ENCODE results near the gene MSH5. TPM values are rescaled to one million over a fixed set of nuclear protein-coding genes. Genes with fewer than 3 reads are reported as not detected.

MSH5 gene
- total and polyA plus RNA-seq, 2 of the 13 experiments (the other 11 are each of a cell fraction or from before 2014, with no cell fraction given), result 10.2 to 38.7 TPM

DNA sequence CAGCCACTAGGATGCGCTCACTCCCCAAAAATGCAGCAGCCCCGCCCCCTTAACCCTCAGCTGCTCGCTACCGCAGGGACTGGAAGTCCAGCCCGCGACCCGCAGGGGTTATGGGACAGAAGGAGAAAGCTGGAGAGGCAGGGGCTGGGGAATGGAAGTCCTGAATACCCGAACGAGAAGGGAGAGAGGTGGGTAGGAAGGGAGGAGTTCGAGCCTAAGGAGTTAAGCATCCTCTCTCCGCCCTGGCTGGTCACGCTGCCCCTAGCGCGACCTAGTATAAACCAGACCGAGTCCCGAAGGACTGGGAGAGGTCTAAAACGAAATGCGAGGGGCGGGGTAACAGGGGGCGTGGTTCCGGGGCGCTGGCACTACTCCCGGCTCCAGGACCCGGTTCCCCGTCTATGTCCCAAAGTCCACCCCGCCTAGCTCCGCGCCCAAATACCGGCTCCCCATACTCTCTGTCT is 10.3 kb upstream of the MSH5 start (continued):
- peak; percentile 53; the same call in 1 of the 2 replicates for TF ChIP-seq ZNF792 (CRISPR knock-in tag; IDR thresholded peaks at IDR 0.05)
- no peak for TF ChIP-seq U2AF1 (optimal IDR thresholded peaks at IDR 0.05; ENCODE audit: low read depth, low read length)
- no peak for TF ChIP-seq PHB2 (IDR thresholded peaks at IDR 0.05; ENCODE audit: partially characterized antibody)
- no peak for TF ChIP-seq ZNF230 (CRISPR knock-in tag; IDR thresholded peaks at IDR 0.05)
- TF ChIP-seq ZNF891 (CRISPR knock-in tag; IDR thresholded peaks at IDR 0.05), result peak; percentile 28; the same call in 1 of the 2 replicates
- TF ChIP-seq NCOR1 (IDR thresholded peaks at IDR 0.05; ENCODE audit: borderline replicate concordance, low read length), result no peak; the same call in 1 of the 2 replicates
- TF ChIP-seq KLF15 (CRISPR knock-in tag; IDR thresholded peaks at IDR 0.05; ENCODE audit: borderline replicate concordance), result no peak
- TF ChIP-seq ZNF784 (CRISPR knock-in tag; IDR thresholded peaks at IDR 0.05; ENCODE audit: borderline replicate concordance), result no peak
- no peak for TF ChIP-seq ZNF160 (CRISPR knock-in tag; IDR thresholded peaks at IDR 0.05)
- no peak; the same call in 1 of the 2 replicates for TF ChIP-seq MAZ (IDR thresholded peaks at IDR 0.05; ENCODE audit: borderline replicate concordance, low read depth, low read length)
- TF ChIP-seq MAZ (CRISPR knock-in tag; IDR thresholded peaks at IDR 0.05; ENCODE audit: low read depth), result no peak; the same call in 1 of the 2 replicates
- TF ChIP-seq ZNF720 (CRISPR knock-in tag; IDR thresholded peaks at IDR 0.05), result no peak
- no peak for TF ChIP-seq NFIC (IDR thresholded peaks at IDR 0.05; ENCODE audit: low read length)
- no peak for TF ChIP-seq CCDC6 (CRISPR knock-in tag; IDR thresholded peaks at IDR 0.05)
- no peak for TF ChIP-seq ADNP (CRISPR knock-in tag; IDR thresholded peaks at IDR 0.05)
- TF ChIP-seq, protein P1, sequence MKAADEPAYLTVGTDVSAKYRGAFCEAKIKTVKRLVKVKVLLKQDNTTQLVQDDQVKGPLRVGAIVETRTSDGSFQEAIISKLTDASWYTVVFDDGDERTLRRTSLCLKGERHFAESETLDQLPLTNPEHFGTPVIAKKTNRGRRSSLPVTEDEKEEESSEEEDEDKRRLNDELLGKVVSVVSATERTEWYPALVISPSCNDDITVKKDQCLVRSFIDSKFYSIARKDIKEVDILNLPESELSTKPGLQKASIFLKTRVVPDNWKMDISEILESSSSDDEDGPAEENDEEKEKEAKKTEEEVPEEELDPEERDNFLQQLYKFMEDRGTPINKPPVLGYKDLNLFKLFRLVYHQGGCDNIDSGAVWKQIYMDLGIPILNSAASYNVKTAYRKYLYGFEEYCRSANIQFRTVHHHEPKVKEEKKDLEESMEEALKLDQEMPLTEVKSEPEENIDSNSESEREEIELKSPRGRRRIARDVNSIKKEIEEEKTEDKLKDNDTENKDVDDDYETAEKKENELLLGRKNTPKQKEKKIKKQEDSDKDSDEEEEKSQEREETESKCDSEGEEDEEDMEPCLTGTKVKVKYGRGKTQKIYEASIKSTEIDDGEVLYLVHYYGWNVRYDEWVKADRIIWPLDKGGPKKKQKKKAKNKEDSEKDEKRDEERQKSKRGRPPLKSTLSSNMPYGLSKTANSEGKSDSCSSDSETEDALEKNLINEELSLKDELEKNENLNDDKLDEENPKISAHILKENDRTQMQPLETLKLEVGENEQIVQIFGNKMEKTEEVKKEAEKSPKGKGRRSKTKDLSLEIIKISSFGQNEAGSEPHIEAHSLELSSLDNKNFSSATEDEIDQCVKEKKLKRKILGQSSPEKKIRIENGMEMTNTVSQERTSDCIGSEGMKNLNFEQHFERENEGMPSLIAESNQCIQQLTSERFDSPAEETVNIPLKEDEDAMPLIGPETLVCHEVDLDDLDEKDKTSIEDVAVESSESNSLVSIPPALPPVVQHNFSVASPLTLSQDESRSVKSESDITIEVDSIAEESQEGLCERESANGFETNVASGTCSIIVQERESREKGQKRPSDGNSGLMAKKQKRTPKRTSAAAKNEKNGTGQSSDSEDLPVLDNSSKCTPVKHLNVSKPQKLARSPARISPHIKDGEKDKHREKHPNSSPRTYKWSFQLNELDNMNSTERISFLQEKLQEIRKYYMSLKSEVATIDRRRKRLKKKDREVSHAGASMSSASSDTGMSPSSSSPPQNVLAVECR (CRISPR knock-in tag; IDR thresholded peaks at IDR 0.05; ENCODE audit: borderline replicate concordance), result peak; percentile 83; the same call in 1 of the 2 replicates
- TF ChIP-seq, protein P2, sequence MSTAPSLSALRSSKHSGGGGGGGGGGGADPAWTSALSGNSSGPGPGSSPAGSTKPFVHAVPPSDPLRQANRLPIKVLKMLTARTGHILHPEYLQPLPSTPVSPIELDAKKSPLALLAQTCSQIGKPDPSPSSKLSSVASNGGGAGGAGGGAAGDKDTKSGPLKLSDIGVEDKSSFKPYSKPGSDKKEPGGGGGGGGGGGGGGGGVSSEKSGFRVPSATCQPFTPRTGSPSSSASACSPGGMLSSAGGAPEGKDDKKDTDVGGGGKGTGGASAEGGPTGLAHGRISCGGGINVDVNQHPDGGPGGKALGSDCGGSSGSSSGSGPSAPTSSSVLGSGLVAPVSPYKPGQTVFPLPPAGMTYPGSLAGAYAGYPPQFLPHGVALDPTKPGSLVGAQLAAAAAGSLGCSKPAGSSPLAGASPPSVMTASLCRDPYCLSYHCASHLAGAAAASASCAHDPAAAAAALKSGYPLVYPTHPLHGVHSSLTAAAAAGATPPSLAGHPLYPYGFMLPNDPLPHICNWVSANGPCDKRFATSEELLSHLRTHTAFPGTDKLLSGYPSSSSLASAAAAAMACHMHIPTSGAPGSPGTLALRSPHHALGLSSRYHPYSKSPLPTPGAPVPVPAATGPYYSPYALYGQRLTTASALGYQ (CRISPR knock-in tag; IDR thresholded peaks at IDR 0.05), result no peak
- no peak; the same call in 1 of the 2 replicates for TF ChIP-seq ZZZ3 (CRISPR knock-in tag; IDR thresholded peaks at IDR 0.05; ENCODE audit: borderline replicate concordance)
- 0 out of 2 replicates have a peak, but pooled peaks have one; percentile 60 for TF ChIP-seq KAT8 (CRISPR knock-in tag; IDR thresholded peaks at IDR 0.05)
- 0 out of 2 replicates have a peak, but pooled peaks have one; percentile 22 for TF ChIP-seq NFYC (CRISPR knock-in tag; IDR thresholded peaks at IDR 0.05)
- TF ChIP-seq RCOR2 (CRISPR knock-in tag; IDR thresholded peaks at IDR 0.05), result 0 out of 2 replicates have a peak, but pooled peaks have one; percentile 42
- 0 out of 2 replicates have a peak, but pooled peaks have one; percentile 33 for TF ChIP-seq ZSCAN21 (CRISPR knock-in tag; IDR thresholded peaks at IDR 0.05; ENCODE audit: borderline replicate concordance)
- TF ChIP-seq MATR3 (CRISPR knock-in tag; IDR thresholded peaks at IDR 0.05), result no peak

Data from HepG2 (cell line).